Erythroblast (primary cell): ENCODE results near the gene FBXL22.

ENCODE experiments used
- DNase-seq, 2 experiments: peaks; one replicate each; lab custom pipeline; 2025; lab: John Stamatoyannopoulos, UW
- GATA1 ChIP-seq: IDR thresholded peaks from 2 replicates; pipeline ENCODE4 v1.6.1; 2011; ENCODE audit warnings: low read depth, mild to moderate bottlenecking, control low read depth, low read length, moderate library complexity
- POLR2A ChIP-seq: IDR thresholded peaks from 2 replicates; pipeline ENCODE4 v1.6.1; 2011; ENCODE audit warnings: mild to moderate bottlenecking, low read length

The FBXL22 gene

GRCh38 chr15:63575312-63575711 lies 21.9 kb upstream of the FBXL22 start:
- no peak for DNase-seq
- TF ChIP-seq GATA1, result no peak
- no peak for TF ChIP-seq POLR2A

- TF ChIP-seq GATA1, result no peak
- no peak for TF ChIP-seq POLR2A
- DNase-seq, result no peak
These were observed 20.7 kb upstream of the FBXL22 start for GRCh38 chr15:63576441-63576840.

GRCh38 chr15:63582179-63582578 lies 15.0 kb upstream of the FBXL22 start:
- no peak for DNase-seq

GRCh38 chr15:63582718-63583426 lies 14.3 kb upstream of the FBXL22 start:
- DNase-seq, result no peak
- TF ChIP-seq GATA1 (no peak), POLR2A (no peak)

More at GRCh38 chr15:63582179-63582578, 15.0 kb upstream of the FBXL22 start:
- TF ChIP-seq GATA1, result no peak

GRCh38 chr15:63586790-63587189 lies 10.4 kb upstream of the FBXL22 start:
- no peak for TF ChIP-seq POLR2A
- TF ChIP-seq GATA1, result no peak
- DNase-seq, result no peak

- no peak for DNase-seq
- TF ChIP-seq POLR2A, result no peak
- no peak for TF ChIP-seq GATA1
These were observed 9.7 kb upstream of the FBXL22 start for GRCh38 chr15:63587527-63587926.

GRCh38 chr15:63588826-63589225 lies 8.4 kb upstream of the FBXL22 start:
- DNase-seq, result no peak
- TF ChIP-seq POLR2A, result no peak
- no peak for TF ChIP-seq GATA1

DNA sequence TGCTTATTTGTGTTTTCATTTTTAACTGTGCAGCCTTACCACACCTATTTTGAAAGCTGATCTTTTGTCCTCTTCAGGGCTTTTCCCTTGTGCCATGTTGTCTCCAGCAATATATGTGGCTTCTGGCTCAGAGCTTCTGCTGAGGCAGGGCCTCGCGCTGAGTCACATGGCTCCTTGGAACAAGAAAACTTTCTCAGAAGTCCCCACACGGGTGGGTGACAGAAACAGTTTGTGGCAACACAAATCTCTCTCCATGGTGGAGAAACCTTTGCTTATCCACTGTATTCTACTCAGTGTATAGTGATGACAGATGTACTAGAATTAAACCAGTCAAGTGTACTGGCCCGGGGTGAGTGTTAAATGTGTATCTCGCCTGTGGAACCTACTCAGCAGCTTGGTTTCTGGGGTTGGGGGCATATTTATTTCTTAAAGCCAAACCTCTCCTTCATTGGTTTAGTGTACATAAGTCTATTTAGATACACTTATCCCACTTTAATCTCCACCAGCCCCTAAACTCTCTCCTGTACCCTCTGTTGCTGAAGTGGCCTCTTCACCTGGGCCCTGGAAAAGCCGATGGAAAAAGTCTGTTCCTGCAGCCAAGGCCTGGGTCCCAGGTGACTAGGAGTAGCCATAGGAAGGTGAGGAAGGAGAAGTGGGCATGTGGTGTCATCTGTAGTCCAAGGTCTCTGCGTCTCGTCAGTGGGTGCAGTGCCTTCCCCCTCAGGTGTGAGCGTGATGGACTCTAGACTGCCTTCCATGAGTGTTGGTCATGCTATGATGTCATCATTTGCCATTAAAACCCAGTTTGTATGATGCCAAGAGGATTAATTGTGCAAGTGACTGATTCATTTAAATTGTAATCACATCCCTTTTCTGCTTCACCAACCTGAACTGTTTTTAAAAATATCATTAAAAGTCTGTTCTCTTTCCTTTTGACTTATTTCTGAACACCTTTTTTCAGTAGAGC lies 3.2 kb upstream of the FBXL22 start:
- DNase-seq, result peak in 1 of 2 experiments; percentile 38
- TF ChIP-seq GATA1 (no peak), POLR2A (no peak)

DNA sequence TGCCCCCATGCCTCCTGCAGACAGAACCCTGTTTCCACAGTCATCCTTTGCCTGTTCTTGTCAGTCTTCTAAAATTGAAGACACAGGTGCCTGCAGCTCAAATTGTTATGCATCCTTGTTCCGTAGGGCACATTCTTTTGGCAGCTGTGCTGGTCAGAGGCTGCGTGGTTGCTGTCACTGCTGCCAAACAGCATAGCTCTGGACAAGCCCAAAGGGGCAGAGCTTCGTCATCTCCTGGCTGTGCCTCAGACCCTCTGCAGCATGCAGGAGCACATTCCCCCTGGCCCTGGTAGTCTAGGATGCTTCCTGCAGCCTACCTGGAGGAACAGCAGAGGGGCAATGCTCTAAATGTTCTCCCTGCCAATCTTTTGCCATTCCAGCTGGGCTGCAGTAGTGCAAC lies 2.1 kb upstream of the FBXL22 start:
- no peak for TF ChIP-seq POLR2A
- no peak for TF ChIP-seq GATA1

GRCh38 chr15:63595688-63596087 lies 1.5 kb upstream of the FBXL22 start:
- no peak for DNase-seq
- no peak for TF ChIP-seq POLR2A
- no peak for TF ChIP-seq GATA1

More for the DNA sequence above, 2.1 kb upstream of the FBXL22 start:
- DNase-seq, result no peak

DNA sequence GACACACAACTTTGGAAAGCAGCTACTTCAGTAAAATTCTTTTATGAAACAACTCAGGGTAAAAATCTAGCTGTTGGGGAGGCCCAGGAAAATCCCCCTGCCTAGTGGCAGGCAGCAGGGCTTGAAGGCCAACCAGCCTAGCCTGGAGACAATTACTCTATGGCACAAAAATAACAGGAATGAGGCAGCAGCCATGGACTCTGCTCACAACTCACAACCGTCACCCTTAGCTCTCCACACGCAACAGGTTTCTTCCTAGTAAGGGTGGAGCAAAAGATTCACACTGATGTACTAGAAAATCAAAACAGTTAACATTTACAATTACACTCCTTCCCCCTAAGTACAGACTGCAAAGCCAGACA lies 530 bp upstream of the FBXL22 start:
- TF ChIP-seq GATA1, result no peak
- no peak for TF ChIP-seq POLR2A
- no peak for DNase-seq

DNA sequence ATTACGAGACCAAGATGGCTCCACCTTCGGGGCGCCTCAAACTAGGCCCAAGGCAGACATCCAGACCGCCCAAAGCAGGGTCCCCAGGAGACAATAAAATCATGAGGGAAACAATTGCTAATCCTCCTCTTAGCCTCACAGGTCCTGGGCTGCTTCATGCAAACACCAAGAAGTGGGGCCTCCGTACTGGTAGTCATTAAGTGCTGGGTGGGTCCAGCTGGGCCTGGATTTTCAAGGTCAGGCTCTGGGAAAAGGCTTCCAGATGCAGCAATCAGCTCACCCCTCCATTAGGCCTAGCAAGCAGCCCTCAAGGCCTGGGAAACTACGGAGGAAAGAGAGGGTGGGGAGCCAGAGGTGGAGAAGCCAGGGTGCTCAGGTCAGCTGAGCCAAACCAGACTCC lies 634 bp downstream of the FBXL22 start:
- DNase-seq, result no peak
- TF ChIP-seq GATA1, result no peak
- no peak for TF ChIP-seq POLR2A

- TF ChIP-seq GATA1 (no peak), POLR2A (peak; percentile 6)
- no peak for DNase-seq
These were observed 1.6 kb downstream of the FBXL22 start for GRCh38 chr15:63598473-63599400.

DNA sequence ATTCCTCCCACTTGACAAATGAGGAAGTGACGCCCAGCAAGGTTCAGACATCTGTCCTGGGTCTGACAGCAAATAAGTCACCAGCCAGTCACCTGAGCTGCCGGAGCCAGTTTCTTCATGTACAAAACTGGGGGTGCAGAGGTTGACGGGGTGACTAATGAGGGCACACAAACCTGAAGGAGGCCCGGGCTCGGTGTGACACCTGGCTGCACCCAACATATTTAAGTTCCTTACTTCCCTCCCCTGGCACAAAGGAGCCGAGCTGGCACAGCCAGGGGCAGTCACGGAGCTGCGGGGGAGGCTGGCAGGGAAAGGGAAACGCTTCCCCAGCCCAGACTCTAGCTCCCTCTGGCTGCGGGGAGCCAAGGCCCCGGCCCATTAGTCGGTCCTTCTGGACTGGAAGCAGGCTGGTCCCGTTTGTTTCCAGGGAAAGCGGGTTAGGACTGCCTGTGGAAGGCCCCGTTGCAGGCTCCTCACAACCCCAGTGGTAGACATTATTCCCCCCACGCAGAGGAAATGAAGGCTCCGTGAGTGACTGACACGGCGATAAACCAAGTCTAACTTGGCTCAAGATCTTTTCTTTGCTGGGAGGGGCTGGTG lies 2.3 kb downstream of the FBXL22 start:
- peak; percentile 37 to 54 for DNase-seq
- TF ChIP-seq POLR2A, result no peak
- no peak for TF ChIP-seq GATA1
